Measurements from ENCODE around the gene ZNF41. TPM values are rescaled to one million over a fixed set of nuclear protein-coding genes. Genes with fewer than 3 reads are reported as not detected.

Gene ZNF41
- total and polyA plus RNA-seq, 2 of the 8 experiments (the other 6 are each of a cell fraction or from before 2014, with no cell fraction given), result 1.8 to 5.3 TPM

DNA sequence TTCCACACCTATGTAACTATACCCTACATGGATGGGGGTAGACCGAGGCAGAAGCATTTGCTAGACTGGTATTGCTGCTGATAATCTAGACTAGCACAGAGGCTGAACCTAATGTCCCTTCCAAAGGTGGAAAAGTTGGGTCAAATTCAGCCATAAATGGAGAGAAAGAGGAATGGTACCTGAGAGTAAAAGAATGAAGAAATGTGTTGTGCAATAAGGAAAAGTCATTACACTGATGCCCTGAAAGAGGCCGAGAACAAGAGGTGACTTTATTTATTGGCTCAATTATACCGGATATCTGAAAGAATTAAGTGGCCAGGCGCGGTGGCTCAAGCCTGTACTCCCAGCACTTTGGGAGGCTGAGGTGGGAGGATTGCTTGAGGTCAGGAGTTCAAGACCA, 52.1 kb downstream of the ZNF41 start (continued):
- TF ChIP-seq, protein P1, sequence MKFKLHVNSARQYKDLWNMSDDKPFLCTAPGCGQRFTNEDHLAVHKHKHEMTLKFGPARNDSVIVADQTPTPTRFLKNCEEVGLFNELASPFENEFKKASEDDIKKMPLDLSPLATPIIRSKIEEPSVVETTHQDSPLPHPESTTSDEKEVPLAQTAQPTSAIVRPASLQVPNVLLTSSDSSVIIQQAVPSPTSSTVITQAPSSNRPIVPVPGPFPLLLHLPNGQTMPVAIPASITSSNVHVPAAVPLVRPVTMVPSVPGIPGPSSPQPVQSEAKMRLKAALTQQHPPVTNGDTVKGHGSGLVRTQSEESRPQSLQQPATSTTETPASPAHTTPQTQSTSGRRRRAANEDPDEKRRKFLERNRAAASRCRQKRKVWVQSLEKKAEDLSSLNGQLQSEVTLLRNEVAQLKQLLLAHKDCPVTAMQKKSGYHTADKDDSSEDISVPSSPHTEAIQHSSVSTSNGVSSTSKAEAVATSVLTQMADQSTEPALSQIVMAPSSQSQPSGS (IDR thresholded peaks at IDR 0.05; ENCODE audit: low read length), result no peak
- no peak for TF ChIP-seq JUN (IDR thresholded peaks at IDR 0.05; ENCODE audit: low read depth, low read length)

All from H1 (cell line).